Heart left ventricle (tissue), 16 donors: ENCODE measurements around the gene CCP110. TPM values are rescaled to one million over a fixed set of nuclear protein-coding genes. Genes with fewer than 3 reads are reported as not detected.

Experiments
- ATAC-seq, 4 donors: fragments of 200-7000 bp; cut with Tn5 transposase; one replicate each; pipeline ENCODE4 v1.9.1; 2020 to 2022; ENCODE audit warnings: moderate library complexity in 4 of 4, mild to moderate bottlenecking in 3 of 4, moderate number of reproducible peaks in 1 of 4
- DNase-seq, 5 donors: peaks; one replicate each; pipeline ENCODE4 v3.0.0-alpha.2; 2020
- H3K27ac ChIP-seq, 12 donors: fragments of 200-600 bp; sonication (generic) in 4 of 12; one replicate each; pipeline versions ENCODE4 v1.5.0 to v1.8.0; 2016 to 2022; ENCODE audit warnings: mild to moderate bottlenecking in 2 of 12
- H3K27me3 ChIP-seq, 9 donors: fragments of 200-600 bp; sonication (generic) in 2 of 9; one replicate each; pipeline versions ENCODE4 v1.5.1 to v1.8.0; 2016 to 2022; ENCODE audit warnings: mild to moderate bottlenecking in 3 of 9
- H3K36me3 ChIP-seq, 9 donors: fragments of 200-600 bp; sonication (generic) in 2 of 9; one replicate each; pipeline versions ENCODE4 v1.5.0 to v1.8.0; 2018 to 2022; ENCODE audit warnings: mild to moderate bottlenecking in 2 of 9
- H3K4me1 ChIP-seq, 12 donors: fragments of 200-600 bp; sonication (generic) in 4 of 12; one replicate each; pipeline versions ENCODE4 v1.5.0 to v1.8.0; 2016 to 2022; ENCODE audit warnings: mild to moderate bottlenecking in 3 of 12
- H3K4me3 ChIP-seq, 12 donors: fragments of 200-600 bp; sonication (generic) in 4 of 12; one replicate each; pipeline versions ENCODE4 v1.5.0 to v1.8.0; 2017 to 2022; ENCODE audit warnings: mild to moderate bottlenecking in 9 of 12, moderate library complexity in 4 of 12
- H3K9me3 ChIP-seq, 12 donors: fragments of 200-600 bp; sonication (generic) in 4 of 12; one replicate each; pipeline versions ENCODE4 v1.5.0 to v1.8.0; 2016 to 2022; ENCODE audit warnings: mild to moderate bottlenecking in 1 of 12
- CTCF ChIP-seq, 12 donors: fragments of 200-600 bp; sonication (generic) in 4 of 12; IDR thresholded peaks; one replicate each; pipeline versions ENCODE4 v1.5.0 to v1.8.0; 2018 to 2022; ENCODE audit warnings: antibody characterized with exemption in 12 of 12, mild to moderate bottlenecking in 5 of 12
- POLR2A ChIP-seq, 2 donors: fragments of 450-650 bp; IDR thresholded peaks; one replicate each; pipeline ENCODE4 v1.6.1; 2017; ENCODE audit warnings: antibody characterized with exemption in 2 of 2, mild to moderate bottlenecking in 2 of 2, moderate library complexity in 2 of 2
- WGBS, 4 donors: extraction: QIAGEN DNeasy Blood & Tissue Kit in 2 of 4; methylation state at CpG; one replicate each; pipeline versions ENCODE4 v1.1.5 to v1.1.7; 2013 to 2018; 5-methylcytosine and 5-hydroxymethylcytosine counted together
- intact Hi-C, 10 donors: fragments of 100-400 bp; cut with DNase I; formaldehyde crosslinking; loops; one replicate each; pipeline versions ENCODE4 v1.11.1 to v1.14.2; 2022
- polyA plus RNA-seq, 2 donors: library from polyadenylated mRNA; stranded (reverse); fragments of 200-250 nt; gene quantifications; one replicate each; pipeline ENCODE4 v1.2.3, GENCODE V29; 2013
- total RNA-seq, 9 donors: library from RNA; depleted of rRNA in 2 of 9; stranded (reverse); fragments of >200 nt in 2 of 9; fragmentation: NEBNext Ultra II Directional in 3 of 9; extraction: Animal tissue kit (Norgen Biotek cat#: 25700) in 3 of 9; gene quantifications; one replicate each; pipeline versions ENCODE4 v1.1.0 to v1.2.4, GENCODE V29; 2016 to 2023
- donor health status: ischemic (EF 13 %, LVEDD 7.1; RV severe dilation, severe dysfunction).
- donor health status: healthy with polysubstance abuse.
- donor health status: DM: no; HTN: yes; CAD: no.
- donor health status: DM: no; HTN: no; CAD: no.
- donor health status: ischemic (EF 25% LVEDD 6.9; RV normal size, moderate dysfunction).
- donor health status: ischemic (EF 25% LVEDD 5.7; RV mildly dilated, moderate dysfunction).
- donor health status: healthy.
- donor health status: DM: yes; HTN: yes; CAD: no.
- donor health status: ischemic (EF 35%, LVEDD 5.7; RV mildly dilated, moderate dysfunction).
- donor health status: nonischemic (EF 11% LVEDD 7.7; RV severe dilation, severe dysfunction).
- donor health status: DM: yes; HTN: yes; CAD: no.
- donor health status: PGD.
- donor health status: ischemic (EF 29% LVEDD 5.4; RV normal size, mild dysfunction).
- donor health status: nonischemic (EF 23%, LVEDD 6.1; RV moderate dilation, normal function).

CCP110 gene
- total and polyA plus RNA-seq, 11 donors: 3.1 to 13.5 (median 7.7) TPM

- 0 to 2% (median 1%) methylated on average over 23 to 53 of the region's 53 CpGs for WGBS, 4 donors
- intact Hi-C loops: loop anchor here in 4 of 10 donors (2.0 to 10.0 kb wide), 6 partner anchors 33 to 832 kb away; partner anchors contain the start of genes CCP110 (in 2 of the 4), GDE1 (in 2 of the 4), IQCK (in 1 of the 4) and KNOP1 (in 1 of the 4)
- H3K4me3 ChIP-seq: peak within 1 kb of the TSS; percentile 58 to 95 (median 72)
- TF ChIP-seq POLR2A (IDR thresholded peaks at IDR 0.05): peak in 1 of 2 donors; percentile 66
- TF ChIP-seq CTCF (IDR thresholded peaks at IDR 0.05): peak; percentile 57 to 86 (median 78)
- peak; percentile 99 to 100 (median 100) for ATAC-seq
- peak; percentile 98 to 99 (median 98) for DNase-seq
- H3K9me3 ChIP-seq: no peaks in the 10 kb centered on the region
- H3K36me3 ChIP-seq: peaks cover 0 to 19% (median 14%) of the 10 kb centered on the region in 9 donors
- no peaks in the 10 kb centered on the region for H3K27me3 ChIP-seq
- H3K27ac ChIP-seq: peak within 1 kb of the TSS; percentile 52 to 91 (median 86)
- peaks cover 0 to 15% (median 8%) of the 10 kb centered on the region in 12 donors for H3K4me1 ChIP-seq
Observed at GRCh38 chr16:19555186-19555937, 31.6 kb downstream of the CCP110 start, which contains the start of gene VPS35L. VPS35L (plus strand) TSS chr16:19555703; CDS start chr16:19555730, 27 bp downstream.

GRCh38 chr16:19555938-19556771 lies 32.4 kb downstream of the CCP110 start:
- TF ChIP-seq CTCF (IDR thresholded peaks at IDR 0.05) (no peak), POLR2A (IDR thresholded peaks at IDR 0.05) (no peak)
- peak overlapping the region; percentile 58 to 95 (median 72) for H3K4me3 ChIP-seq
- no peaks in the 10 kb centered on the region for H3K9me3 ChIP-seq
- H3K27me3 ChIP-seq: no peaks in the 10 kb centered on the region
- WGBS, 4 donors: 36 to 42% (median 37%) methylated on average over 16 to 19 of the region's 19 CpGs
- H3K27ac ChIP-seq: peak overlapping the region; percentile 43 to 91 (median 86)
- H3K36me3 ChIP-seq: peaks cover 0 to 13% (median 8%) of the 10 kb centered on the region in 9 donors
- peaks cover 0 to 15% (median 8%) of the 10 kb centered on the region in 12 donors for H3K4me1 ChIP-seq
- intact Hi-C loops: loop anchor here in 5 of 10 donors (2.0 to 10.0 kb wide), 7 partner anchors 33 to 831 kb away; partner anchors contain the start of genes CCP110 (in 2 of the 5), GDE1 (in 2 of the 5), IQCK (in 1 of the 5) and KNOP1 (in 1 of the 5)
- DNase-seq (no peak), ATAC-seq (no peak)

DNA sequence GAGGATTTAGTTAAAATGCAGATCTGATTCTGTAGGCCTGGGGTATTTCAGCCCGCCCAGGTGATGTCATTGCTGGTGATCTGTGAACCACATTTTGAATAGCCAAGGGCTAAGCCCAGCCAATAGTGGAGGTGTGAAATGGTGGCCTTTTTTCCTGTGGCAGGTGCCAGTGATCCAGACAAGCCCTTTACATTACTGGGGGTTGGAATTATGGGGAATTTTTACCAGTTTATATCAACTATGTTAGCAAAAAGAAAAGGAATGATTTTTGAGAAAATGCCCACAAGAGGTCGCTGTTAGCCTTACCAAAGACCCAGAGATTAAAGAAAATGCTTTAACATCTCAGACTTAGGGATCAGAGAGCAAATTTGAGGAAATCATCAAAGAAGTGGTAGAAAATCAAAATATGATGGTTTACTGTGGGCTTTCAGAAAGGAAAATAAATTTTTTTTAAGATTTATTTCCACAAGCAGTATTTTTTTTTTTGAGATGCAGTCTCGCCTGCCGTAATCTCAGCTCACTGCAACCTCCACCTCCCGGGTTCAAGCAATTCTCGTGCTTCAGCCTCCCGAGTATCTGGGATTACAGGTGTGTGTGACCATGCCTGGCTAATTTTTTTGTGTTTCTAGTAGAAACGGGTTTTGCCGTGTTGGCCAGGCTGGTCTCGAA lies 35.6 kb downstream of the CCP110 start:
- intact Hi-C loops: loop anchor here in 8 of 10 donors (1.0 to 10.0 kb wide), 8 partner anchors 37 to 828 kb away; partner anchors contain the start of genes CCP110 (in 1 of the 8), GDE1 (in 1 of the 8), GPRC5B (in 1 of the 8) and IQCK (in 1 of the 8)
- Histone ChIP-seq H3K4me1 (peaks cover 0 to 13% (median 7%) of the 10 kb centered on the region in 12 donors), H3K27me3 (no peaks in the 10 kb centered on the region), H3K9me3 (peaks cover 0 to 11% (median 2%) of the 10 kb centered on the region in 12 donors), H3K4me3 (no peak overlapping the region), H3K36me3 (no peaks in the 10 kb centered on the region), H3K27ac (no peak overlapping the region)
- no peak for DNase-seq
- TF ChIP-seq CTCF (IDR thresholded peaks at IDR 0.05) (peak; percentile 57 to 83 (median 69)), POLR2A (IDR thresholded peaks at IDR 0.05) (no peak)
- WGBS, 4 donors: 73 to 81% (median 79%) methylated on average over 10 of the region's 10 CpGs
- ATAC-seq: no peak
